ENCODE data around the gene INO80D.
"Not testable (repeated sequence)": the region's sequence is repeated elsewhere in the genome, so short reads cannot be mapped to it uniquely, and the experiment has no call there.

The INO80D gene

GRCh38 chr2:205982776-205983327 is 103.1 kb downstream of the INO80D start:
- no peak for TF ChIP-seq CTCF (IDR thresholded peaks at IDR 0.05; ENCODE audit: insufficient read depth, low read length, missing control alignments)
- CTCF ChIA-PET, result interaction anchor here (1.0 kb wide), 1 partner anchor 14 kb away, joined by 6 read pairs; no protein-coding TSS in a partner anchor
- no peak for DNase-seq (ENCODE audit: low read depth, low spot score)
- POLR2A ChIA-PET, result no interaction called here
- H3K4me3 ChIP-seq (ENCODE audit: low read depth, low read length), result no peak overlapping the region

- CTCF ChIA-PET; POLR2A ChIA-PET; DNase-seq (ENCODE audit: low read depth, low spot score); H3K4me3 ChIP-seq (ENCODE audit: low read depth, low read length): not testable (repeated sequence)
Measured at GRCh38 chr2:205978728-205979127, 107.2 kb downstream of the INO80D start.

GRCh38 chr2:205977699-205978098 is 108.3 kb downstream of the INO80D start:
- POLR2A ChIA-PET; H3K4me3 ChIP-seq (ENCODE audit: low read depth, low read length); DNase-seq (ENCODE audit: low read depth, low spot score): not testable (repeated sequence)
- CTCF ChIA-PET, result interaction anchor here (1.4 kb wide), 1 partner anchor 29 kb away, joined by 3 read pairs; no protein-coding TSS in a partner anchor

- H3K4me3 ChIP-seq (ENCODE audit: low read depth, low read length); DNase-seq (ENCODE audit: low read depth, low spot score); POLR2A ChIA-PET: not testable (repeated sequence)
- CTCF ChIA-PET, result interaction anchor here (1.4 kb wide), 1 partner anchor 28 kb away, joined by 3 read pairs; no protein-coding TSS in a partner anchor
Measured at GRCh38 chr2:205976934-205977659, 108.9 kb downstream of the INO80D start.

GRCh38 chr2:205976120-205976814 is 109.7 kb downstream of the INO80D start:
- POLR2A ChIA-PET, result no interaction called here

GRCh38 chr2:205975082-205975949 is 110.7 kb downstream of the INO80D start:
- no peak for TF ChIP-seq CTCF (IDR thresholded peaks at IDR 0.05; ENCODE audit: insufficient read depth, low read length, missing control alignments)
- ChIA-PET POLR2A (no interaction called here), CTCF (interaction anchor here (1.0 kb wide), 1 partner anchor 9 kb away, joined by 3 read pairs; no protein-coding TSS in a partner anchor)
- no peak for DNase-seq (ENCODE audit: low read depth, low spot score)
- H3K4me3 ChIP-seq (ENCODE audit: low read depth, low read length), result no peak overlapping the region

More at GRCh38 chr2:205976120-205976814, 109.7 kb downstream of the INO80D start:
- TF ChIP-seq CTCF (IDR thresholded peaks at IDR 0.05; ENCODE audit: insufficient read depth, low read length, missing control alignments), result no peak
- CTCF ChIA-PET, result no interaction called here
- DNase-seq (ENCODE audit: low read depth, low spot score), result no peak
- H3K4me3 ChIP-seq (ENCODE audit: low read depth, low read length), result no peak overlapping the region

- TF ChIP-seq CTCF (IDR thresholded peaks at IDR 0.05; ENCODE audit: insufficient read depth, low read length, missing control alignments), result no peak
- no peak overlapping the region for H3K4me3 ChIP-seq (ENCODE audit: low read depth, low read length)
- CTCF ChIA-PET, result interaction anchor here (0.8 to 1.5 kb wide), 4 partner anchors 14 to 1711 kb away, joined by 3 to 8 read pairs (median 4); no protein-coding TSS in a partner anchor
- POLR2A ChIA-PET, result no interaction called here
- DNase-seq (ENCODE audit: low read depth, low spot score), result no peak
Measured at GRCh38 chr2:205972113-205972512, 113.9 kb downstream of the INO80D start.

Data from AG04449 (cell line).